Osteoblast (primary cell): ENCODE results near the gene STAC2. TPM values are rescaled to one million over a fixed set of nuclear protein-coding genes. Genes with fewer than 3 reads are reported as not detected.

ENCODE experiments used
- DNase-seq: peaks from one replicate; pipeline ENCODE4 v3.0.0; 2011; ENCODE audit warnings: low spot score, mixed read lengths; ENCODE audit not compliant: insufficient read length; ENCODE audit errors: missing footprints
- H2AFZ ChIP-seq: 2 replicates; pipeline ENCODE4 v1.6.0; 2011; ENCODE audit warnings: mild to moderate bottlenecking, low read length
- H3K27ac ChIP-seq: 2 replicates; pipeline ENCODE4 v1.5.1; 2011; ENCODE audit warnings: mild to moderate bottlenecking, low read depth, low read length, moderate library complexity
- H3K27me3 ChIP-seq: 2 replicates; pipeline ENCODE4 v1.6.0; 2012; ENCODE audit warnings: mild to moderate bottlenecking, control low read depth, inconsistent platforms, low read length, moderate library complexity; ENCODE audit not compliant: insufficient read depth
- H3K36me3 ChIP-seq: 2 replicates; pipeline ENCODE4 v1.5.1; 2011; ENCODE audit warnings: mild to moderate bottlenecking, low read length, control low read depth, moderate library complexity; ENCODE audit not compliant: insufficient read depth
- H3K4me1 ChIP-seq: 2 replicates; pipeline ENCODE4 v1.5.1; 2011; ENCODE audit warnings: mild to moderate bottlenecking, low read length, control low read depth, moderate library complexity; ENCODE audit not compliant: insufficient read depth
- H3K4me2 ChIP-seq: 2 replicates; pipeline ENCODE4 v1.6.0; 2011; ENCODE audit warnings: mild to moderate bottlenecking, low read length; ENCODE audit not compliant: insufficient read depth
- H3K4me3 ChIP-seq: fragments of 200-600 bp; sonication (generic); 3 replicates; pipeline ENCODE4 v1.5.1; 2012; ENCODE audit warnings: mild to moderate bottlenecking, low read length, inconsistent platforms; ENCODE audit not compliant: insufficient read depth
- H3K79me2 ChIP-seq: 2 replicates; pipeline ENCODE4 v1.6.0; 2012; ENCODE audit warnings: mild to moderate bottlenecking, low read length, control low read depth, inconsistent platforms; ENCODE audit not compliant: insufficient read depth
- H3K9me3 ChIP-seq: 2 replicates; pipeline ENCODE4 v1.5.1; 2011; ENCODE audit warnings: low read depth, low read length, control low read depth
- H4K20me1 ChIP-seq: 2 replicates; pipeline ENCODE4 v1.6.0; 2012; ENCODE audit warnings: mild to moderate bottlenecking, low read length, control low read depth; ENCODE audit not compliant: insufficient read depth
- CTCF ChIP-seq: IDR thresholded peaks from 2 replicates; pipeline ENCODE4 v1.5.1; 2011; ENCODE audit warnings: mild to moderate bottlenecking, low read depth, low read length, moderate library complexity; ENCODE audit errors: extremely low read depth
- total RNA-seq: library from RNA; depleted of rRNA; stranded (reverse); fragments of >200 nt; gene quantifications from 2 replicates; pipeline ENCODE4 v1.2.3, GENCODE V29; 2012

STAC2 gene
- total RNA-seq, 1 donor = not detected

GRCh38 chr17:39194089-39194984, 31.4 kb downstream of the STAC2 start:
- Histone ChIP-seq H3K27me3 (no peaks in the 10 kb centered on the region), H3K4me3 (no peak overlapping the region), H2AFZ (no peak overlapping the region), H3K9me3 (no peaks in the 10 kb centered on the region), H3K4me2 (no peak overlapping the region), H3K27ac (no peak overlapping the region), H3K79me2 (peaks cover 36% of the 10 kb centered on the region), H4K20me1 (peaks cover 20% of the 10 kb centered on the region), H3K4me1 (peaks cover 17% of the 10 kb centered on the region), H3K36me3 (peaks cover 31% of the 10 kb centered on the region)
- DNase-seq = peak; percentile 97
- peak; percentile 45 for TF ChIP-seq CTCF

GRCh38 chr17:39193346-39193745, 32.4 kb downstream of the STAC2 start:
- Histone ChIP-seq H3K4me1 (peaks cover 17% of the 10 kb centered on the region), H3K27me3 (no peaks in the 10 kb centered on the region), H2AFZ (no peak overlapping the region), H4K20me1 (peaks cover 20% of the 10 kb centered on the region), H3K4me3 (no peak overlapping the region), H3K4me2 (no peak overlapping the region), H3K27ac (no peak overlapping the region), H3K36me3 (peaks cover 31% of the 10 kb centered on the region), H3K79me2 (peaks cover 36% of the 10 kb centered on the region), H3K9me3 (no peaks in the 10 kb centered on the region)
- no peak for TF ChIP-seq CTCF
- DNase-seq = peak; percentile 59

- peak; percentile 27 for DNase-seq
- Histone ChIP-seq H3K27ac (no peak overlapping the region), H3K4me1 (peaks cover 17% of the 10 kb centered on the region), H3K4me3 (no peak overlapping the region), H3K9me3 (no peaks in the 10 kb centered on the region), H3K27me3 (no peaks in the 10 kb centered on the region), H3K36me3 (peaks cover 31% of the 10 kb centered on the region), H3K79me2 (peaks cover 36% of the 10 kb centered on the region), H3K4me2 (no peak overlapping the region), H4K20me1 (peaks cover 20% of the 10 kb centered on the region), H2AFZ (no peak overlapping the region)
- TF ChIP-seq CTCF = no peak
These were observed 32.8 kb downstream of the STAC2 start for GRCh38 chr17:39192901-39193300.

- H3K36me3 ChIP-seq = peaks cover 38% of the 10 kb centered on the region
- H4K20me1 ChIP-seq = peaks cover 20% of the 10 kb centered on the region
- peak; percentile 67 for DNase-seq
- H3K27me3 ChIP-seq = no peaks in the 10 kb centered on the region
- peaks cover 36% of the 10 kb centered on the region for H3K79me2 ChIP-seq
- H2AFZ ChIP-seq = no peak overlapping the region
- no peak overlapping the region for H3K27ac ChIP-seq
- H3K4me2 ChIP-seq = no peak overlapping the region
- H3K4me1 ChIP-seq = peaks cover 17% of the 10 kb centered on the region
- no peaks in the 10 kb centered on the region for H3K9me3 ChIP-seq
- H3K4me3 ChIP-seq = no peak overlapping the region
- TF ChIP-seq CTCF = no peak
These were observed 33.8 kb downstream of the STAC2 start for GRCh38 chr17:39191750-39192510.
